Sigmoid colon (tissue), 7 donors: ENCODE results near the gene BCL2L2. TPM values are rescaled to one million over a fixed set of nuclear protein-coding genes. Genes with fewer than 3 reads are reported as not detected.

Experiments
- DNase-seq: peaks from one replicate; pipeline ENCODE4 v3.0.0-alpha.2; 2019
- H3K27ac ChIP-seq, 4 donors: fragments of 200-600 bp; sonication (generic); one replicate each; pipeline ENCODE4 v1.5.1; 2016 to 2019; ENCODE audit warnings: mild to moderate bottlenecking in 1 of 4
- H3K27me3 ChIP-seq, 3 donors: fragments of 200-600 bp; sonication (generic); one replicate each; pipeline ENCODE4 v1.5.1; 2019; ENCODE audit warnings: mild to moderate bottlenecking in 1 of 3
- H3K36me3 ChIP-seq, 4 donors: fragments of 200-600 bp; sonication (generic); one replicate each; pipeline ENCODE4 v1.5.1; 2016 to 2019
- H3K4me1 ChIP-seq, 4 donors: fragments of 200-600 bp; sonication (generic); one replicate each; pipeline ENCODE4 v1.5.1; 2017 to 2019
- H3K4me3 ChIP-seq, 4 donors: fragments of 200-600 bp; sonication (generic); one replicate each; pipeline ENCODE4 v1.5.1; 2017 to 2019; ENCODE audit warnings: mild to moderate bottlenecking in 2 of 4, moderate library complexity in 1 of 4
- H3K9me3 ChIP-seq, 4 donors: fragments of 200-600 bp in 3 of 4; sonication (generic) in 3 of 4; one replicate each; pipeline versions ENCODE4 v1.5.1 to v1.6.1; 2013 to 2019
- CTCF ChIP-seq, 4 experiments: fragments of 450-650 bp in 3 of 4; fragments of 200-600 bp in 1 of 4; IDR thresholded peaks; one replicate each; pipeline ENCODE4 v1.5.1; 2016 to 2019; ENCODE audit warnings: antibody characterized with exemption in 4 of 4, mild to moderate bottlenecking in 3 of 4, moderate library complexity in 2 of 4
- EP300 ChIP-seq, 4 donors: sonication (generic); formaldehyde crosslinking; IDR thresholded peaks; one replicate each; pipeline ENCODE4 v1.6.1; 2017; ENCODE audit warnings: antibody characterized with exemption in 4 of 4
- POLR2A ChIP-seq, 2 donors: fragments of 450-650 bp; IDR thresholded peaks; one replicate each; pipeline ENCODE4 v1.6.1; 2016; ENCODE audit warnings: antibody characterized with exemption in 2 of 2, mild to moderate bottlenecking in 2 of 2, moderate library complexity in 2 of 2
- POLR2AphosphoS5 ChIP-seq, 4 donors: sonication (generic); formaldehyde crosslinking; IDR thresholded peaks; one replicate each; pipeline ENCODE4 v1.6.1; 2017; ENCODE audit warnings: antibody characterized with exemption in 4 of 4
- WGBS, 2 donors: extraction: QIAGEN DNeasy Blood & Tissue Kit; methylation state at CpG; one replicate each; pipeline ENCODE4 v1.1.7; 2013; 5-methylcytosine and 5-hydroxymethylcytosine counted together
- intact Hi-C: fragments of 100-400 bp; cut with DNase I; formaldehyde crosslinking; loops from one replicate; pipeline ENCODE4 v1.15.1; 2023
- polyA plus RNA-seq, 3 donors: library from polyadenylated mRNA; stranded (reverse); fragments of 200-250 nt; gene quantifications; one replicate each; pipeline ENCODE4 v1.2.3, GENCODE V29; 2013
- total RNA-seq, 4 donors: library from RNA; depleted of rRNA; stranded (reverse); fragments of >200 nt; gene quantifications; one replicate each; pipeline ENCODE4 v1.1.0, GENCODE V29; 2016
- donor health status: healthy with polysubstance abuse.
- donor health status: Bipolar disorder and iron deficiency.
- donor health status: healthy.

Gene BCL2L2
- total and polyA plus RNA-seq, 7 donors = 57.0 to 118 (median 75.9) TPM

GRCh38 chr14:23356662-23357061, 50.0 kb downstream of the BCL2L2 start:
- Histone ChIP-seq H3K36me3 (peaks cover 4 to 35% (median 11%) of the 10 kb centered on the region in 4 donors), H3K4me3 (no peak overlapping the region), H3K4me1 (peaks cover 0 to 35% (median 18%) of the 10 kb centered on the region in 4 donors), H3K27ac (no peak overlapping the region), H3K27me3 (peaks cover 0 to 4% (median 3%) of the 10 kb centered on the region in 3 donors), H3K9me3 (no peaks in the 10 kb centered on the region)
- intact Hi-C loops = no loop called here
- TF ChIP-seq POLR2AphosphoS5 (IDR thresholded peaks at IDR 0.05) (no peak), CTCF (IDR thresholded peaks at IDR 0.05) (no peak), EP300 (IDR thresholded peaks at IDR 0.05) (no peak), POLR2A (IDR thresholded peaks at IDR 0.05) (no peak)
- DNase-seq = no peak
- 93 to 96% methylated on average over 4 of the region's 4 CpGs for WGBS, 2 donors

- Histone ChIP-seq H3K27me3 (peaks cover 0 to 1% (median 0%) of the 10 kb centered on the region in 3 donors), H3K4me1 (peaks cover 0 to 35% (median 13%) of the 10 kb centered on the region in 4 donors), H3K36me3 (peaks cover 4 to 35% (median 11%) of the 10 kb centered on the region in 4 donors), H3K4me3 (no peak overlapping the region), H3K27ac (no peak overlapping the region), H3K9me3 (no peaks in the 10 kb centered on the region)
- no peak for DNase-seq
- TF ChIP-seq CTCF (IDR thresholded peaks at IDR 0.05) = no peak
- TF ChIP-seq EP300 (IDR thresholded peaks at IDR 0.05) = no peak
- intact Hi-C loops = no loop called here
- WGBS, 2 donors = 89% methylated on average over 8 of the region's 8 CpGs
These were observed 50.6 kb downstream of the BCL2L2 start for GRCh38 chr14:23357261-23357660.

GRCh38 chr14:23358042-23358441, 51.4 kb downstream of the BCL2L2 start:
- Histone ChIP-seq H3K27ac (peak overlapping the region in 1 of 4 donors; percentile 17), H3K27me3 (no peaks in the 10 kb centered on the region), H3K36me3 (peaks cover 4 to 35% (median 11%) of the 10 kb centered on the region in 4 donors), H3K4me1 (peaks cover 0 to 38% (median 8%) of the 10 kb centered on the region in 4 donors), H3K4me3 (no peak overlapping the region), H3K9me3 (no peaks in the 10 kb centered on the region)
- intact Hi-C loops = no loop called here
- WGBS, 2 donors = 84 to 91% methylated on average over 3 of the region's 3 CpGs
- no peak for DNase-seq
- TF ChIP-seq POLR2A (IDR thresholded peaks at IDR 0.05) = no peak
- no peak for TF ChIP-seq EP300 (IDR thresholded peaks at IDR 0.05)
- no peak for TF ChIP-seq CTCF (IDR thresholded peaks at IDR 0.05)
- TF ChIP-seq POLR2AphosphoS5 (IDR thresholded peaks at IDR 0.05) = no peak

GRCh38 chr14:23358553-23359166, 52.0 kb downstream of the BCL2L2 start:
- DNase-seq = no peak
- WGBS, 2 donors = 89 to 92% methylated on average over 12 of the region's 12 CpGs

More at GRCh38 chr14:23358553-23359166, 52.0 kb downstream of the BCL2L2 start:
- TF ChIP-seq POLR2A (IDR thresholded peaks at IDR 0.05) (no peak), POLR2AphosphoS5 (IDR thresholded peaks at IDR 0.05) (no peak), EP300 (IDR thresholded peaks at IDR 0.05) (no peak), CTCF (IDR thresholded peaks at IDR 0.05) (no peak)
- H3K27ac ChIP-seq = peak overlapping the region in 1 of 4 donors; percentile 17
- intact Hi-C loops = no loop called here
- H3K36me3 ChIP-seq = peaks cover 4 to 35% (median 11%) of the 10 kb centered on the region in 4 donors
- no peak overlapping the region for H3K4me3 ChIP-seq
- H3K9me3 ChIP-seq = no peaks in the 10 kb centered on the region
- H3K27me3 ChIP-seq = no peaks in the 10 kb centered on the region
- peaks cover 0 to 40% (median 12%) of the 10 kb centered on the region in 4 donors for H3K4me1 ChIP-seq
